SKM-1 (cell line): ENCODE measurements around the gene MYO3A.

Source experiments
- DNase-seq: peaks from one replicate; lab custom pipeline; 2025; ENCODE audit not compliant: unreplicated experiment; lab: John Stamatoyannopoulos, UW

Gene MYO3A

GRCh38 chr10:26212511-26212910 lies 278.5 kb downstream of the MYO3A start:
- DNase-seq = no peak

- DNase-seq = no peak
These were observed 279.2 kb downstream of the MYO3A start for GRCh38 chr10:26213157-26213800.

- DNase-seq = no peak
These were observed 280.0 kb downstream of the MYO3A start for GRCh38 chr10:26214004-26214403.

GRCh38 chr10:26214551-26215395 lies 280.7 kb downstream of the MYO3A start:
- no peak for DNase-seq

- no peak for DNase-seq
These were observed 281.4 kb downstream of the MYO3A start for GRCh38 chr10:26215396-26215934.

GRCh38 chr10:26215935-26216584 lies 282.0 kb downstream of the MYO3A start:
- DNase-seq = no peak

GRCh38 chr10:26216585-26217395 lies 282.8 kb downstream of the MYO3A start, which contains the start of gene GAD2:
Gene GAD2, plus strand, starts transcription at chr10:26216774. Its CDS starts 36 bp downstream, at chr10:26216810.
- no peak for DNase-seq

GRCh38 chr10:26217396-26218086 lies 283.5 kb downstream of the MYO3A start:
- DNase-seq = no peak

- no peak for DNase-seq
These were observed 285.6 kb downstream of the MYO3A start for GRCh38 chr10:26219676-26220075.

- no peak for DNase-seq
These were observed 286.9 kb downstream of the MYO3A start for GRCh38 chr10:26220901-26221300.

- DNase-seq = no peak
These were observed 287.5 kb downstream of the MYO3A start for GRCh38 chr10:26221541-26221940.

- no peak for DNase-seq
These were observed 288.5 kb downstream of the MYO3A start for GRCh38 chr10:26222563-26222962.

- no peak for DNase-seq
These were observed 291.3 kb downstream of the MYO3A start for GRCh38 chr10:26225322-26225721.

- no peak for DNase-seq
These were observed 293.8 kb downstream of the MYO3A start for GRCh38 chr10:26227786-26228185.

- DNase-seq = no peak
These were observed 298.1 kb downstream of the MYO3A start for GRCh38 chr10:26232174-26232573.

GRCh38 chr10:26235761-26236160 lies 301.7 kb downstream of the MYO3A start:
- no peak for DNase-seq

- no peak for DNase-seq
These were observed 304.3 kb downstream of the MYO3A start for GRCh38 chr10:26238378-26238777.

- no peak for DNase-seq
These were observed 308.8 kb downstream of the MYO3A start for GRCh38 chr10:26242706-26243350.

- no peak for DNase-seq
These were observed 309.3 kb downstream of the MYO3A start for GRCh38 chr10:26243351-26243720.

- DNase-seq = no peak
These were observed 315.7 kb downstream of the MYO3A start for GRCh38 chr10:26249681-26250080.
